H9 (cell line): ENCODE results near the gene CCDC71. TPM values are rescaled to one million over a fixed set of nuclear protein-coding genes. Genes with fewer than 3 reads are reported as not detected.

Source experiments
- DNase-seq: peaks from one replicate; pipeline ENCODE4 v3.0.0-alpha.2; 2017
- H2AFZ ChIP-seq: one replicate; pipeline ENCODE4 v1.6.1; 2013; ENCODE audit warnings: mild to moderate bottlenecking, low read length, control low read depth, moderate library complexity
- H2AK5ac ChIP-seq: 2 replicates; pipeline ENCODE4 v1.6.1; 2013; ENCODE audit warnings: low read length, control low read depth, mixed read lengths; ENCODE audit not compliant: insufficient read length
- H2BK120ac ChIP-seq: one replicate; pipeline ENCODE4 v1.6.1; 2013; ENCODE audit warnings: low read depth, mild to moderate bottlenecking, low read length, control low read depth, inconsistent platforms; ENCODE audit not compliant: poor library complexity, severe bottlenecking
- H2BK12ac ChIP-seq: 2 replicates; pipeline ENCODE4 v1.6.1; 2013; ENCODE audit warnings: low read length, control low read depth, mixed read lengths, low read depth; ENCODE audit not compliant: insufficient read length
- H2BK15ac ChIP-seq: 2 replicates; pipeline ENCODE4 v1.6.1; 2013; ENCODE audit warnings: low read depth, low read length, control low read depth
- H2BK20ac ChIP-seq: one replicate; pipeline ENCODE4 v1.6.1; 2013; ENCODE audit warnings: low read depth, mild to moderate bottlenecking, low read length, control low read depth, inconsistent platforms; ENCODE audit not compliant: poor library complexity, severe bottlenecking
- H2BK5ac ChIP-seq: 2 replicates; pipeline ENCODE4 v1.6.1; 2013; ENCODE audit warnings: low read length, control low read depth, mixed read lengths; ENCODE audit not compliant: insufficient read length
- H3K14ac ChIP-seq: 2 replicates; pipeline ENCODE4 v1.6.1; 2013; ENCODE audit warnings: low read length, control low read depth; ENCODE audit not compliant: insufficient read depth
- H3K18ac ChIP-seq: 2 replicates; pipeline ENCODE4 v1.6.1; 2013; ENCODE audit warnings: low read depth, mild to moderate bottlenecking, mixed read lengths, low read length, control low read depth; ENCODE audit not compliant: insufficient read length
- H3K23ac ChIP-seq: 2 replicates; pipeline ENCODE4 v1.6.1; 2013; ENCODE audit warnings: low read length, control low read depth, mixed read lengths, low read depth; ENCODE audit not compliant: insufficient read length
- H3K23me2 ChIP-seq: 2 replicates; pipeline ENCODE4 v1.6.1; 2013; ENCODE audit warnings: low read depth, mild to moderate bottlenecking, mixed read lengths, low read length, control low read depth; ENCODE audit not compliant: insufficient read length, poor library complexity, severe bottlenecking
- H3K27ac ChIP-seq: 2 replicates; pipeline ENCODE4 v1.5.1; 2013; ENCODE audit warnings: low read length, control low read depth, mixed read lengths, low read depth; ENCODE audit not compliant: insufficient read length
- H3K27me3 ChIP-seq: 2 replicates; pipeline ENCODE4 v1.6.1; 2013; ENCODE audit warnings: low read length, control low read depth, inconsistent platforms; ENCODE audit not compliant: insufficient read depth
- H3K4ac ChIP-seq: 2 replicates; pipeline ENCODE4 v1.6.1; 2013; ENCODE audit warnings: low read depth, mild to moderate bottlenecking, control low read depth, inconsistent platforms, low read length, moderate library complexity
- H3K4me1 ChIP-seq: 2 replicates; pipeline ENCODE4 v1.6.1; 2013; ENCODE audit warnings: low read length, control low read depth, inconsistent platforms; ENCODE audit not compliant: insufficient read depth
- H3K4me2 ChIP-seq: 2 replicates; pipeline ENCODE4 v1.6.1; 2013; ENCODE audit warnings: low read length, control low read depth, mixed read lengths; ENCODE audit not compliant: insufficient read length, insufficient read depth
- H3K56ac ChIP-seq: 2 replicates; pipeline ENCODE4 v1.6.1; 2013; ENCODE audit warnings: low read depth, mild to moderate bottlenecking, mixed read lengths, low read length, control low read depth; ENCODE audit not compliant: insufficient read length
- H3K79me1 ChIP-seq: 2 replicates; pipeline ENCODE4 v1.6.1; 2013; ENCODE audit warnings: low read depth, mild to moderate bottlenecking, moderate library complexity, low read length, control low read depth, inconsistent platforms; ENCODE audit not compliant: insufficient read depth, poor library complexity, severe bottlenecking
- H3K79me2 ChIP-seq: 2 replicates; pipeline ENCODE4 v1.6.1; 2013; ENCODE audit warnings: low read length, control low read depth, inconsistent platforms; ENCODE audit not compliant: insufficient read depth
- H3K9ac ChIP-seq: 2 replicates; pipeline ENCODE4 v1.6.1; 2013; ENCODE audit warnings: low read length, control low read depth, mixed read lengths; ENCODE audit not compliant: insufficient read length; ENCODE audit errors: extremely low read depth
- H3K9me3 ChIP-seq: one replicate; pipeline ENCODE4 v1.6.1; 2013; ENCODE audit warnings: low read depth, low read length, inconsistent platforms; ENCODE audit not compliant: control insufficient read depth
- H3T11ph ChIP-seq: one replicate; pipeline ENCODE4 v1.6.1; 2013; ENCODE audit warnings: mild to moderate bottlenecking, low read length, control low read depth, inconsistent platforms
- H4K20me1 ChIP-seq: one replicate; pipeline ENCODE4 v1.6.1; 2013; ENCODE audit not compliant: control insufficient read depth, insufficient read length, insufficient read depth
- H4K5ac ChIP-seq: 2 replicates; pipeline ENCODE4 v1.6.1; 2013; ENCODE audit warnings: low read depth, mild to moderate bottlenecking, mixed read lengths, low read length, control low read depth; ENCODE audit not compliant: insufficient read length
- H4K8ac ChIP-seq: replicated peaks from 2 replicates; pipeline ENCODE4 v1.6.1; 2013; ENCODE audit warnings: low read length, control low read depth, mixed read lengths, low read depth; ENCODE audit not compliant: insufficient read length
- H4K91ac ChIP-seq: 2 replicates; pipeline ENCODE4 v1.6.1; 2013; ENCODE audit warnings: low read depth, mild to moderate bottlenecking, moderate library complexity, mixed read lengths, low read length, control low read depth; ENCODE audit not compliant: insufficient read length
- H3K27ac Mint-ChIP-seq, 3 experiments: 2 replicates in 2 of 3; 3 replicates in 1 of 3; pipeline ENCODE4 v1.8.0; 2020 to 2021; ENCODE audit warnings: mixed read lengths in 3 of 3, mild to moderate bottlenecking in 1 of 3, moderate library complexity in 1 of 3
- H3K27me3 Mint-ChIP-seq: 2 replicates; pipeline ENCODE4 v1.8.0; 2021; ENCODE audit warnings: low read depth, mild to moderate bottlenecking, moderate library complexity, mixed read lengths
- H3K36me3 Mint-ChIP-seq, 3 experiments: 2 replicates in 2 of 3; 3 replicates in 1 of 3; pipeline ENCODE4 v1.8.0; 2020 to 2021; ENCODE audit warnings: low read depth in 3 of 3, mixed read lengths in 3 of 3; ENCODE audit not compliant: insufficient read depth in 1 of 3
- H3K4me1 Mint-ChIP-seq, 2 experiments: 2 replicates each; pipeline ENCODE4 v1.8.0; 2020; ENCODE audit warnings: mixed read lengths in 2 of 2
- H3K4me3 Mint-ChIP-seq, 2 experiments: 2 replicates in 1 of 2; 3 replicates in 1 of 2; pipeline ENCODE4 v1.8.0; 2020 to 2021; ENCODE audit warnings: mild to moderate bottlenecking in 2 of 2, mixed read lengths in 2 of 2, moderate library complexity in 1 of 2
- H3K9me3 Mint-ChIP-seq, 2 experiments: 2 replicates in 1 of 2; 3 replicates in 1 of 2; pipeline ENCODE4 v1.8.0; 2020; ENCODE audit warnings: mild to moderate bottlenecking in 2 of 2, mixed read lengths in 2 of 2, moderate library complexity in 1 of 2
- CTCF ChIP-seq: fragments of 200-600 bp; sonication (generic); conservative IDR thresholded peaks from 3 replicates; pipeline ENCODE4 v1.8.0; 2021; ENCODE audit warnings: antibody characterized with exemption, mild to moderate bottlenecking
- WGBS: extraction: QIAGEN DNeasy Blood & Tissue Kit; methylation state at CpG from one replicate; pipeline ENCODE4 v1.1.7; 2013; ENCODE audit warnings: missing lambda C conversion rate, low lambda C conversion rate, mixed read lengths; ENCODE audit not compliant: insufficient read length; ENCODE audit errors: extremely low coverage; 5-methylcytosine and 5-hydroxymethylcytosine counted together
- total RNA-seq: library from RNA; stranded (reverse); gene quantifications from 2 replicates; pipeline ENCODE4 v1.2.1, GENCODE V29; 2021

The CCDC71 gene
- total RNA-seq, 1 experiment from 2014 or later = 27.6 TPM

GRCh38 chr3:49213998-49214397, 47.9 kb upstream of the CCDC71 start:
- Histone ChIP-seq H3K4me1 (no peaks in the 10 kb centered on the region), H3K14ac (no peak overlapping the region), H4K91ac (no peak overlapping the region), H3K4ac (no peak overlapping the region), H2AK5ac (no peak overlapping the region), H3K27ac (no peak overlapping the region), H2BK120ac (no peak overlapping the region), H4K5ac (no peak overlapping the region), H4K8ac (no peak overlapping the region), H3K79me1 (no peaks in the 10 kb centered on the region), H3K9me3 (peaks cover 8% of the 10 kb centered on the region), H3K27me3 (no peaks in the 10 kb centered on the region), H2BK15ac (no peak overlapping the region), H3K56ac (no peak overlapping the region), H3K9ac (no peak overlapping the region), H3K23ac (no peak overlapping the region), H3K4me2 (no peak overlapping the region), H4K20me1 (no peaks in the 10 kb centered on the region), H2AFZ (no peak overlapping the region), H3K18ac (no peak overlapping the region), H2BK20ac (no peak overlapping the region), H2BK5ac (no peak overlapping the region), H2BK12ac (no peak overlapping the region), H3K79me2 (no peaks in the 10 kb centered on the region), H3T11ph (no peak overlapping the region), H3K23me2 (no peaks in the 10 kb centered on the region)
- DNase-seq = no peak
- TF ChIP-seq CTCF = no peak
- WGBS = no CpG with 5 or more reads among the region's 2 CpGs
- H3K27me3 Mint-ChIP-seq = peaks cover 6% of the 10 kb centered on the region
- no peaks in the 10 kb centered on the region for H3K4me1 Mint-ChIP-seq
- no peak overlapping the region for H3K27ac Mint-ChIP-seq
- peaks cover 30 to 38% of the 10 kb centered on the region in 2 experiments for H3K9me3 Mint-ChIP-seq
- H3K4me3 Mint-ChIP-seq = no peak overlapping the region
- H3K36me3 Mint-ChIP-seq = peaks cover 0 to 10% (median 3%) of the 10 kb centered on the region in 3 experiments; a peak in 4 of 7 replicates
